D721Med (cell line): ENCODE data around the gene MBOAT1.

ENCODE experiments used
- DNase-seq: peaks from one replicate; pipeline ENCODE4 v3.0.0; 2011; ENCODE audit warnings: low spot score; ENCODE audit not compliant: insufficient read length
- FAIRE-seq: peaks from 2 replicates; lab custom pipeline; 2011; peaks lifted over from hg19 to GRCh38; lab: Jason Lieb, UNC
- TF ChIP-seq, protein P1 (sequence below): IDR thresholded peaks from 2 replicates; pipeline ENCODE4 v1.5.1; 2012; ENCODE audit warnings: mild to moderate bottlenecking, control low read depth; ENCODE audit not compliant: insufficient read depth; ENCODE audit errors: missing control alignments

Gene MBOAT1

DNA sequence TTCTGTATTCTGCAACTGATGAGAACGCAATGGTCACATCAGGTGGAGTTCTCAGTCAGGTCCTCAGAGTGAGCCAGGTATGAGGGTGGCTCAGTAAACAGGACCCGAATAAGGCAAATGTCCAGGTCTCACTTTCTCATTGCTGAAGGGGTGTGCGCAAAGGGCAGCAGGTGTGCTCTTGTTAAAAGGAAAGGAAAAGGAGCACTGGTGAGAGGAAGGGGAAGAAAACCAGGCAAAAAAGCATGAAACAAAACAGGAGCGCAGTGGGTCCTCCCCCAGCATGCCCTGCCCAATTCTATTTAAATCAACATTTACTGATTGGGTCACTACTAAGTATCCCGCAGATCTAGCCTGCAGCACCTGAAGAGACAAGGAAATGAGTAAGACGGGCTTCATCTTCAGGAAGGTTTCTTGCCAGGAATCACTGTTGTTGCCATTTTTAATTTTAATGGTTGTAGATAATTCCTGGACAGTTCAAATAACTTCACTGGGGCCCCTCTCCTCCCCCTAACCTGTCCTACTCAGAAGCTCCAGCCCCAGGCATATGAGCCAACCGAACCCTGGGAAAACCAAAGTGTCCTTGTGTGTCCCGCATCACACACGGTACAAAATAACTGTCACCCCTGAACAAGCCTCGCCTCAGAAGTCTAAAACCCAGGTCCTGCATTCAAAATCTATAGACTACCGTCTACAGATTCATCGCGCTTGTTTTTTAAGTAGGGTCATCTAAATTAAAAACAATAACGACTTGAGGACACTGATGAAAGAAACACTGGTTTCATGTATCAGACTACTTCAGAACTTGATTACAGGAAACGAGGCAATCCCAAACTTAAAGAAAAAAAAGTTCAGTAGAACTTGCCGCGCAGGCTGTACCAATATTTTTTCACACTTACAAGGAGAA, 980 bp downstream of the MBOAT1 start:
- TF ChIP-seq, protein P1, sequence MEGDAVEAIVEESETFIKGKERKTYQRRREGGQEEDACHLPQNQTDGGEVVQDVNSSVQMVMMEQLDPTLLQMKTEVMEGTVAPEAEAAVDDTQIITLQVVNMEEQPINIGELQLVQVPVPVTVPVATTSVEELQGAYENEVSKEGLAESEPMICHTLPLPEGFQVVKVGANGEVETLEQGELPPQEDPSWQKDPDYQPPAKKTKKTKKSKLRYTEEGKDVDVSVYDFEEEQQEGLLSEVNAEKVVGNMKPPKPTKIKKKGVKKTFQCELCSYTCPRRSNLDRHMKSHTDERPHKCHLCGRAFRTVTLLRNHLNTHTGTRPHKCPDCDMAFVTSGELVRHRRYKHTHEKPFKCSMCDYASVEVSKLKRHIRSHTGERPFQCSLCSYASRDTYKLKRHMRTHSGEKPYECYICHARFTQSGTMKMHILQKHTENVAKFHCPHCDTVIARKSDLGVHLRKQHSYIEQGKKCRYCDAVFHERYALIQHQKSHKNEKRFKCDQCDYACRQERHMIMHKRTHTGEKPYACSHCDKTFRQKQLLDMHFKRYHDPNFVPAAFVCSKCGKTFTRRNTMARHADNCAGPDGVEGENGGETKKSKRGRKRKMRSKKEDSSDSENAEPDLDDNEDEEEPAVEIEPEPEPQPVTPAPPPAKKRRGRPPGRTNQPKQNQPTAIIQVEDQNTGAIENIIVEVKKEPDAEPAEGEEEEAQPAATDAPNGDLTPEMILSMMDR: no peak
- DNase-seq (no peak), FAIRE-seq (no peak)

- DNase-seq (no peak), FAIRE-seq (no peak)
- TF ChIP-seq, protein P1: no peak
These were observed 2.1 kb downstream of the MBOAT1 start for GRCh38 chr6:20210158-20210557.

GRCh38 chr6:20208687-20209378, 3.4 kb downstream of the MBOAT1 start:
- FAIRE-seq (no peak), DNase-seq (no peak)
- TF ChIP-seq, protein P1: no peak

GRCh38 chr6:20207088-20207418, 5.2 kb downstream of the MBOAT1 start:
- DNase-seq (no peak), FAIRE-seq (no peak)
- TF ChIP-seq, protein P1: no peak

- FAIRE-seq (no peak), DNase-seq (no peak)
- TF ChIP-seq, protein P1: no peak
These were observed 6.5 kb downstream of the MBOAT1 start for GRCh38 chr6:20205722-20206161.

- FAIRE-seq (no peak), DNase-seq (no peak)
- TF ChIP-seq, protein P1: no peak
These were observed 7.8 kb downstream of the MBOAT1 start for GRCh38 chr6:20204512-20204894.
